ENCODE measurements around the gene ERVV-1.

The ERVV-1 gene

DNA sequence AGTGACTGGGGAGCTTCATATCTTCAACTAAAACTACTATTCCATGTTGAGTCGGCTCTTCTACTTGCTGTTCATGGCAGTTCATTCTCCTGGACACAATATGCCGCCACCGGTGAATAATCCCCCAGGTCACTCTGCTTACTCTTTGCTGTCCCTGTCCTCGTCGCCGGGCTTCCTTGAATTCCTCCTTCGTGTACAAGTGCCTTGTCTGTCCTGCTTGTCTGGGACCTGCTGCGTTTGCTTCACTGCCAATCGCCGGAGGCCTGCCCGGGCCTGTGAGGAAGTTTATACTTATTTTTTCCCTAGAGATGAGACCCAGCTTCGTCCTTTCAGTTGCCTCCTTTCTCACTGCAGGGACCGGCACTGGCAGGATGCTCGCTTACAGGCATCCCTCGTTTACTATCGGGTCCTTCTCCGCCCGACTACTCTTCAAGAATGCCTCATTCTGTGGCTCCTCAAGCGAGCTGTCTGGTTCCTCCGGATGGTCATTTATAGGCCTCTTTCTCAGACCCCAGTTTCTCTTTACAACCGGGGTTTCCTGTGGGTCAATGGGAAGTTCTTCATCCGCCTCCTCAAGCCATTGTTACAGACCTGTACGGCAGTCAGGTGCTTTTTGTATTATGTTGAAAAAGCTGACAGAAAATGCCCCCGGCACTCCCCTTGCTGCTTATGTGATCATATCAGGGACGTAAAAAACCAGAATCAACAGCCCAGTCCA is 5.5 kb upstream of the ERVV-1 start (continued):
- TF ChIP-seq SP3 (tag by site-specific recombination; IDR thresholded peaks at IDR 0.05) = no peak
- TF ChIP-seq OVOL3 (tag by site-specific recombination; IDR thresholded peaks at IDR 0.05) = no peak
- TF ChIP-seq MYNN (tag by site-specific recombination; IDR thresholded peaks at IDR 0.05; ENCODE audit: borderline replicate concordance) = no peak

DNA sequence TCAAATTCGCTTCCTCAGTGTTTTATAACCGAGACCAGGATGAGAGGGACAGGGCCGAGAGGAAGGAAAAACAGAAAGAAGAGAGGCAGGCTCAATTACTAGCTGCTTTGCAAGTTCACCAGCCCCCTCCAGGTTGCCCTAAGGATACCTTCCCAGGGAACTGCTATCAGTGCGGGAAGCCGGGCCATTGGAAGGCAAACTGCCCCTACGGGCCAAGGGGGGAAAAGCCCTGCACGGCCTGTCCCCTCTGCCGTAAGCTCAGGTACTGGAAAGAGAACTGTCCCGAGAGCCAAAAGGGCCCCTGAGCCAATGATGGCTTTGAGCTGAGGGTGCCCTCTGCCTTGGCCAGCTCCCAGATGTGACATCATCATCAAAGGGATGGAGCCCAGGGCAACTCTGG is 3.2 kb upstream of the ERVV-1 start:
- TF ChIP-seq, protein P1, sequence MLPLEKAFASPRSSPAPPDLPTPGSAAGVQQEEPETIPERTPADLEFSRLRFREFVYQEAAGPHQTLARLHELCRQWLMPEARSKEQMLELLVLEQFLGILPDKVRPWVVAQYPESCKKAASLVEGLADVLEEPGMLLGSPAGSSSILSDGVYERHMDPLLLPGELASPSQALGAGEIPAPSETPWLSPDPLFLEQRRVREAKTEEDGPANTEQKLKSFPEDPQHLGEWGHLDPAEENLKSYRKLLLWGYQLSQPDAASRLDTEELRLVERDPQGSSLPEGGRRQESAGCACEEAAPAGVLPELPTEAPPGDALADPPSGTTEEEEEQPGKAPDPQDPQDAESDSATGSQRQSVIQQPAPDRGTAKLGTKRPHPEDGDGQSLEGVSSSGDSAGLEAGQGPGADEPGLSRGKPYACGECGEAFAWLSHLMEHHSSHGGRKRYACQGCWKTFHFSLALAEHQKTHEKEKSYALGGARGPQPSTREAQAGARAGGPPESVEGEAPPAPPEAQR (tag by site-specific recombination; IDR thresholded peaks at IDR 0.05) = no peak
- TF ChIP-seq ZNF23 (tag by site-specific recombination; IDR thresholded peaks at IDR 0.05; ENCODE audit: borderline replicate concordance) (no peak), ZSCAN23 (tag by site-specific recombination; IDR thresholded peaks at IDR 0.05) (no peak), TRIM28 (IDR thresholded peaks at IDR 0.05; ENCODE audit: borderline replicate concordance, low read length) (no peak), TCF7L2 (IDR thresholded peaks at IDR 0.05; ENCODE audit: borderline replicate concordance, low read depth, low read length) (no peak), KLF7 (tag by site-specific recombination; IDR thresholded peaks at IDR 0.05; ENCODE audit: borderline replicate concordance) (no peak)
- TF ChIP-seq, protein P2, sequence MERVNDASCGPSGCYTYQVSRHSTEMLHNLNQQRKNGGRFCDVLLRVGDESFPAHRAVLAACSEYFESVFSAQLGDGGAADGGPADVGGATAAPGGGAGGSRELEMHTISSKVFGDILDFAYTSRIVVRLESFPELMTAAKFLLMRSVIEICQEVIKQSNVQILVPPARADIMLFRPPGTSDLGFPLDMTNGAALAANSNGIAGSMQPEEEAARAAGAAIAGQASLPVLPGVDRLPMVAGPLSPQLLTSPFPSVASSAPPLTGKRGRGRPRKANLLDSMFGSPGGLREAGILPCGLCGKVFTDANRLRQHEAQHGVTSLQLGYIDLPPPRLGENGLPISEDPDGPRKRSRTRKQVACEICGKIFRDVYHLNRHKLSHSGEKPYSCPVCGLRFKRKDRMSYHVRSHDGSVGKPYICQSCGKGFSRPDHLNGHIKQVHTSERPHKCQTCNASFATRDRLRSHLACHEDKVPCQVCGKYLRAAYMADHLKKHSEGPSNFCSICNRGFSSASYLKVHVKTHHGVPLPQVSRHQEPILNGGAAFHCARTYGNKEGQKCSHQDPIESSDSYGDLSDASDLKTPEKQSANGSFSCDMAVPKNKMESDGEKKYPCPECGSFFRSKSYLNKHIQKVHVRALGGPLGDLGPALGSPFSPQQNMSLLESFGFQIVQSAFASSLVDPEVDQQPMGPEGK (tag by site-specific recombination; IDR thresholded peaks at IDR 0.05) = no peak
- no peaks in the 10 kb centered on the region for H3K36me3 ChIP-seq (ENCODE audit: control insufficient read depth in 2 of 2, insufficient read depth in 1 of 2, low read length in 2 of 2)
- H3K4me1 ChIP-seq (ENCODE audit: control insufficient read depth, insufficient read depth, low read length) = no peaks in the 10 kb centered on the region
- H3K27ac ChIP-seq (ENCODE audit: extremely low read depth, low read depth, low read length) = no peak overlapping the region
- ChIA-PET CTCF (no interaction called here), POLR2A (interaction anchor here (0.5 kb wide), 1 partner anchor 324 kb away, joined by 3 read pairs; no protein-coding TSS in a partner anchor)
- no peak overlapping the region for H3K4me3 ChIP-seq (ENCODE audit: low read depth, low read length)
- H3K9me3 ChIP-seq (ENCODE audit: control insufficient read depth, insufficient read depth, low read depth, low read length) = no peaks in the 10 kb centered on the region; the same call in 1 of the 2 replicates

DNA sequence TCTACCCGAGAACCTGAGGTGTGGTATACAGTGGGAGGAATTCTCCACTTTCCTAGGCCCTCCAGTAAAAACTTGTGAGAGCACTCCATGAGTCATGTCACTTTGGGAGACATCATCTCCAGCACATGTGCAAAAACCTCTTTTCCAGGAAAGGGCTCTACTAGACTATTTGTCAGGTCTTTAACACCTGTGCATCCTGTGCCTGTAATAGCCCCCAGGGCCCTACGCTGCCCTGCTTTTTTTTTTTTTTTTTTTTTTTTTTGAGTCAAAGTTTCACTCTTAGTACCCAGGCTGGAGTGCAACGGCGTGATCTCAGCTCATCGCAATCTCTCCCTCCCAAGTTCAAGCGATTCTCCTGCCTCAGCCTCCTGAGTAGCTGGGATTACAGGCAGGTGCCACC is 1.7 kb upstream of the ERVV-1 start:
- Histone ChIP-seq H3K36me3 (ENCODE audit: control insufficient read depth in 2 of 2, insufficient read depth in 1 of 2, low read length in 2 of 2) (no peaks in the 10 kb centered on the region), H3K4me1 (ENCODE audit: control insufficient read depth, insufficient read depth, low read length) (no peaks in the 10 kb centered on the region), H3K27ac (ENCODE audit: extremely low read depth, low read depth, low read length) (no peak overlapping the region), H3K9me3 (ENCODE audit: control insufficient read depth, insufficient read depth, low read depth, low read length) (no peaks in the 10 kb centered on the region; the same call in none of the 2 replicates), H3K4me3 (ENCODE audit: low read depth, low read length) (no peak overlapping the region)
- ChIA-PET CTCF (no interaction called here), POLR2A (no interaction called here)
- TF ChIP-seq ZNF324 (tag by site-specific recombination; IDR thresholded peaks at IDR 0.05) = no peak
- TF ChIP-seq ZNF514 (tag by site-specific recombination; IDR thresholded peaks at IDR 0.05) = no peak

DNA sequence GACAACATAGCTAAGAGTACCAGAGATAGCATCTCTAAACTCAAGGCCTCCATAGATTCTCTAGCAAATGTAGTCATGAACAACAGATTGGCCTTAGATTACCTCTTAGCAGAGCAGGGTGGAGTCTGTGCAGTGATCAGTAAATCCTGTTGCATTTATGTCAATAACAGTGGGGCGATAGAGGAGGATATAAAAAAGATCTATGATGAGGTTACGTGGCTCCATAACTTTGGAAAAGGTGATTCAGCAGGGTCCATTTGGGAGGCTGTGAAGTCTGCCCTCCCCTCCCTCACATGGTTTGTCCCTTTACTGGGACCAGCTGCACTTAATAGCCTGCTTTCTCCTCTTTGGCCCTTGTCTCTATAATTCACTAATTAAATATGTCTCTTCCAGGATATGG is 1.4 kb downstream of the ERVV-1 start:
- Histone ChIP-seq H3K4me3 (ENCODE audit: low read depth, low read length) (no peak overlapping the region), H3K9me3 (ENCODE audit: control insufficient read depth, insufficient read depth, low read depth, low read length) (no peaks in the 10 kb centered on the region; the same call in none of the 2 replicates), H3K36me3 (ENCODE audit: control insufficient read depth in 2 of 2, insufficient read depth in 1 of 2, low read length in 2 of 2) (no peaks in the 10 kb centered on the region), H3K4me1 (ENCODE audit: control insufficient read depth, insufficient read depth, low read length) (no peaks in the 10 kb centered on the region), H3K27ac (ENCODE audit: extremely low read depth, low read depth, low read length) (no peak overlapping the region)
- ChIA-PET POLR2A (no interaction called here), CTCF (no interaction called here)
- TF ChIP-seq, protein P3, sequence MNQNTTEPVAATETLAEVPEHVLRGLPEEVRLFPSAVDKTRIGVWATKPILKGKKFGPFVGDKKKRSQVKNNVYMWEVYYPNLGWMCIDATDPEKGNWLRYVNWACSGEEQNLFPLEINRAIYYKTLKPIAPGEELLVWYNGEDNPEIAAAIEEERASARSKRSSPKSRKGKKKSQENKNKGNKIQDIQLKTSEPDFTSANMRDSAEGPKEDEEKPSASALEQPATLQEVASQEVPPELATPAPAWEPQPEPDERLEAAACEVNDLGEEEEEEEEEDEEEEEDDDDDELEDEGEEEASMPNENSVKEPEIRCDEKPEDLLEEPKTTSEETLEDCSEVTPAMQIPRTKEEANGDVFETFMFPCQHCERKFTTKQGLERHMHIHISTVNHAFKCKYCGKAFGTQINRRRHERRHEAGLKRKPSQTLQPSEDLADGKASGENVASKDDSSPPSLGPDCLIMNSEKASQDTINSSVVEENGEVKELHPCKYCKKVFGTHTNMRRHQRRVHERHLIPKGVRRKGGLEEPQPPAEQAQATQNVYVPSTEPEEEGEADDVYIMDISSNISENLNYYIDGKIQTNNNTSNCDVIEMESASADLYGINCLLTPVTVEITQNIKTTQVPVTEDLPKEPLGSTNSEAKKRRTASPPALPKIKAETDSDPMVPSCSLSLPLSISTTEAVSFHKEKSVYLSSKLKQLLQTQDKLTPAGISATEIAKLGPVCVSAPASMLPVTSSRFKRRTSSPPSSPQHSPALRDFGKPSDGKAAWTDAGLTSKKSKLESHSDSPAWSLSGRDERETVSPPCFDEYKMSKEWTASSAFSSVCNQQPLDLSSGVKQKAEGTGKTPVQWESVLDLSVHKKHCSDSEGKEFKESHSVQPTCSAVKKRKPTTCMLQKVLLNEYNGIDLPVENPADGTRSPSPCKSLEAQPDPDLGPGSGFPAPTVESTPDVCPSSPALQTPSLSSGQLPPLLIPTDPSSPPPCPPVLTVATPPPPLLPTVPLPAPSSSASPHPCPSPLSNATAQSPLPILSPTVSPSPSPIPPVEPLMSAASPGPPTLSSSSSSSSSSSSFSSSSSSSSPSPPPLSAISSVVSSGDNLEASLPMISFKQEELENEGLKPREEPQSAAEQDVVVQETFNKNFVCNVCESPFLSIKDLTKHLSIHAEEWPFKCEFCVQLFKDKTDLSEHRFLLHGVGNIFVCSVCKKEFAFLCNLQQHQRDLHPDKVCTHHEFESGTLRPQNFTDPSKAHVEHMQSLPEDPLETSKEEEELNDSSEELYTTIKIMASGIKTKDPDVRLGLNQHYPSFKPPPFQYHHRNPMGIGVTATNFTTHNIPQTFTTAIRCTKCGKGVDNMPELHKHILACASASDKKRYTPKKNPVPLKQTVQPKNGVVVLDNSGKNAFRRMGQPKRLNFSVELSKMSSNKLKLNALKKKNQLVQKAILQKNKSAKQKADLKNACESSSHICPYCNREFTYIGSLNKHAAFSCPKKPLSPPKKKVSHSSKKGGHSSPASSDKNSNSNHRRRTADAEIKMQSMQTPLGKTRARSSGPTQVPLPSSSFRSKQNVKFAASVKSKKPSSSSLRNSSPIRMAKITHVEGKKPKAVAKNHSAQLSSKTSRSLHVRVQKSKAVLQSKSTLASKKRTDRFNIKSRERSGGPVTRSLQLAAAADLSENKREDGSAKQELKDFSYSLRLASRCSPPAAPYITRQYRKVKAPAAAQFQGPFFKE (tag by site-specific recombination; IDR thresholded peaks at IDR 0.05; ENCODE audit: borderline replicate concordance) = no peak
- TF ChIP-seq ZNF394 (tag by site-specific recombination; IDR thresholded peaks at IDR 0.05; ENCODE audit: borderline replicate concordance) (no peak), ZNF514 (tag by site-specific recombination; IDR thresholded peaks at IDR 0.05) (no peak), ZNF785 (tag by site-specific recombination; IDR thresholded peaks at IDR 0.05) (no peak), ZNF776 (tag by site-specific recombination; IDR thresholded peaks at IDR 0.05; ENCODE audit: borderline replicate concordance) (no peak)

Data from HEK293 (cell line).